GM23338 (cell line): ENCODE data around the gene EEF1AKMT2.

Experiments used
- CREB1 ChIP-seq: fragments of 250-450 bp; sonication (Bioruptor Pico); IDR thresholded peaks from 2 replicates; pipeline ENCODE4 v1.5.0; 2020; ENCODE audit warnings: low read depth, mild to moderate bottlenecking, moderate library complexity
- CTCF ChIP-seq, 2 experiments: fragments of 200-600 bp in 1 of 2; sonication (generic) in 1 of 2; conservative IDR thresholded peaks; 2 replicates each; pipeline versions ENCODE4 v1.5.1 to v1.6.1; 2016 to 2017; ENCODE audit warnings: antibody characterized with exemption in 2 of 2, low read depth in 2 of 2, mild to moderate bottlenecking in 2 of 2, moderate library complexity in 1 of 2
- ETS1 ChIP-seq: IDR thresholded peaks from 2 replicates; pipeline ENCODE4 v1.6.1; 2016; ENCODE audit warnings: antibody characterized with exemption
- EZH2 ChIP-seq: fragments of 200-600 bp; sonication (generic); IDR thresholded peaks from one replicate; pipeline ENCODE4 v1.8.0; 2017; ENCODE audit warnings: antibody characterized with exemption, mild to moderate bottlenecking, low read depth; ENCODE audit not compliant: unreplicated experiment
- EZH2phosphoT487 ChIP-seq: fragments of 200-600 bp; sonication (generic); IDR thresholded peaks from one replicate; pipeline ENCODE4 v1.8.1; 2018; ENCODE audit warnings: antibody characterized with exemption; ENCODE audit not compliant: unreplicated experiment
- JUNB ChIP-seq: IDR thresholded peaks from one replicate; pipeline ENCODE4 v1.6.1; 2016; ENCODE audit warnings: antibody characterized with exemption; ENCODE audit not compliant: unreplicated experiment
- NANOG ChIP-seq: IDR thresholded peaks from 2 replicates; pipeline ENCODE4 v1.6.1; 2016; ENCODE audit warnings: antibody characterized with exemption, borderline replicate concordance
- POLR2AphosphoS5 ChIP-seq: IDR thresholded peaks from 2 replicates; pipeline ENCODE4 v1.6.1; 2016; ENCODE audit warnings: antibody characterized with exemption, low read depth
- STAT1 ChIP-seq: IDR thresholded peaks from one replicate; pipeline ENCODE4 v1.6.1; 2016; ENCODE audit warnings: antibody characterized with exemption; ENCODE audit not compliant: unreplicated experiment
- ZNF114 ChIP-seq: fragments of 250-450 bp; sonication (Bioruptor Pico); IDR thresholded peaks from 2 replicates; pipeline ENCODE4 v1.5.0; 2020; ENCODE audit warnings: mild to moderate bottlenecking, moderate library complexity
- ZNF331 ChIP-seq: fragments of 250-450 bp; sonication (Bioruptor Pico); IDR thresholded peaks from 2 replicates; pipeline ENCODE4 v1.5.0; 2020; ENCODE audit warnings: low read depth, mild to moderate bottlenecking, moderate library complexity
- ZNF462 ChIP-seq: fragments of 250-450 bp; sonication (Bioruptor Pico); IDR thresholded peaks from 2 replicates; pipeline ENCODE4 v1.5.0; 2020; ENCODE audit warnings: mild to moderate bottlenecking, moderate library complexity
- TF ChIP-seq, protein P1 (sequence below): IDR thresholded peaks from one replicate; pipeline ENCODE4 v1.6.1; 2018; ENCODE audit warnings: antibody characterized with exemption; ENCODE audit not compliant: unreplicated experiment

DNA sequence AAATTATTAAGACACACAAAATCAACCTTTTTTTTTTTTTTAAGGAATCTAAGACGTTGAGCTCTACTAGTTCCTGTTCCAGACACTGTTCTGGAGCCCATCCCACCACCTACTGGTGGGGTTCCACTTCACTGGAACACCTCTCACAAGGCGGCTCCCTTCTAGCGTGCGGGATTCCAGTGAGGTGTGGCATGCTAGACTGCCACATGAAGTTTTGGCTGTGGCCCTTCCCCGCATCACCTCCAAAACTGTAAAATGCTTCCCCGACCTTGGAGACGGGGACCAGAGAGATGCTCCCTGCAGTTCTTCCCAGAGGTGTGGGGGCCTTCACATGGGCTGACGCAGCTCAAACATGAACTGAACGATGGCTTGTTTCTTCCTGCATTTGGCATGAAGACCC is 60.1 kb downstream of the EEF1AKMT2 start:
- TF ChIP-seq CTCF (conservative IDR thresholded peaks at IDR 0.05; ENCODE audit: low read depth in 2 of 2) (no peak), CREB1 (no peak), EZH2 (no peak), POLR2AphosphoS5 (no peak), JUNB (no peak), ZNF462 (CRISPR knock-in tag) (no peak), ZNF114 (CRISPR knock-in tag) (no peak), NANOG (no peak), EZH2phosphoT487 (no peak), ZNF331 (CRISPR knock-in tag) (no peak), ETS1 (no peak), STAT1 (no peak)
- TF ChIP-seq, protein P1, sequence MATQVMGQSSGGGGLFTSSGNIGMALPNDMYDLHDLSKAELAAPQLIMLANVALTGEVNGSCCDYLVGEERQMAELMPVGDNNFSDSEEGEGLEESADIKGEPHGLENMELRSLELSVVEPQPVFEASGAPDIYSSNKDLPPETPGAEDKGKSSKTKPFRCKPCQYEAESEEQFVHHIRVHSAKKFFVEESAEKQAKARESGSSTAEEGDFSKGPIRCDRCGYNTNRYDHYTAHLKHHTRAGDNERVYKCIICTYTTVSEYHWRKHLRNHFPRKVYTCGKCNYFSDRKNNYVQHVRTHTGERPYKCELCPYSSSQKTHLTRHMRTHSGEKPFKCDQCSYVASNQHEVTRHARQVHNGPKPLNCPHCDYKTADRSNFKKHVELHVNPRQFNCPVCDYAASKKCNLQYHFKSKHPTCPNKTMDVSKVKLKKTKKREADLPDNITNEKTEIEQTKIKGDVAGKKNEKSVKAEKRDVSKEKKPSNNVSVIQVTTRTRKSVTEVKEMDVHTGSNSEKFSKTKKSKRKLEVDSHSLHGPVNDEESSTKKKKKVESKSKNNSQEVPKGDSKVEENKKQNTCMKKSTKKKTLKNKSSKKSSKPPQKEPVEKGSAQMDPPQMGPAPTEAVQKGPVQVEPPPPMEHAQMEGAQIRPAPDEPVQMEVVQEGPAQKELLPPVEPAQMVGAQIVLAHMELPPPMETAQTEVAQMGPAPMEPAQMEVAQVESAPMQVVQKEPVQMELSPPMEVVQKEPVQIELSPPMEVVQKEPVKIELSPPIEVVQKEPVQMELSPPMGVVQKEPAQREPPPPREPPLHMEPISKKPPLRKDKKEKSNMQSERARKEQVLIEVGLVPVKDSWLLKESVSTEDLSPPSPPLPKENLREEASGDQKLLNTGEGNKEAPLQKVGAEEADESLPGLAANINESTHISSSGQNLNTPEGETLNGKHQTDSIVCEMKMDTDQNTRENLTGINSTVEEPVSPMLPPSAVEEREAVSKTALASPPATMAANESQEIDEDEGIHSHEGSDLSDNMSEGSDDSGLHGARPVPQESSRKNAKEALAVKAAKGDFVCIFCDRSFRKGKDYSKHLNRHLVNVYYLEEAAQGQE: no peak
